H1 (cell line): Measurements from ENCODE around the gene ANKRD11. TPM values are rescaled to one million over a fixed set of nuclear protein-coding genes. Genes with fewer than 3 reads are reported as not detected.

Experiments
- CTCF ChIA-PET: fragments of 300-600 bp; sonication (Branson Sonifier 250); formaldehyde crosslinking; loops from one replicate; lab custom pipeline; 2021; ENCODE audit not compliant: partially characterized antibody; lab: Charles Lee
- POLR2A ChIA-PET: fragments of 300-600 bp; sonication (Branson Sonifier 250); formaldehyde crosslinking; loops from one replicate; lab custom pipeline; 2021; ENCODE audit warnings: inconsistent platforms; ENCODE audit not compliant: partially characterized antibody; lab: Charles Lee
- DNase-seq, 2 experiments: peaks; one replicate each; pipeline versions ENCODE4 v3.0.0 to v3.0.0-alpha.2; 2010 to 2022; ENCODE audit warnings: low spot score in 2 of 2, low read depth in 1 of 2, mixed read lengths in 1 of 2
- FAIRE-seq: peaks from 2 replicates; lab custom pipeline; 2011; peaks lifted over from hg19 to GRCh38; lab: Jason Lieb, UNC
- H2AFZ ChIP-seq: 2 replicates; pipeline ENCODE4 v1.8.1; 2012; ENCODE audit warnings: low read length, inconsistent platforms
- H2AK5ac ChIP-seq: 2 replicates; pipeline ENCODE4 v1.6.1; 2013; ENCODE audit warnings: low read depth, low read length
- H2BK120ac ChIP-seq: replicated peaks from 2 replicates; pipeline ENCODE3; 2013; ENCODE audit warnings: low read depth, low read length, inconsistent platforms
- H2BK12ac ChIP-seq: 2 replicates; pipeline ENCODE4 v1.6.1; 2013; ENCODE audit warnings: low read depth, low read length
- H2BK15ac ChIP-seq: 2 replicates; pipeline ENCODE4 v1.6.1; 2013; ENCODE audit warnings: low read length
- H2BK20ac ChIP-seq: 2 replicates; pipeline ENCODE4 v1.6.1; 2013; ENCODE audit warnings: low read length
- H2BK5ac ChIP-seq: 2 replicates; pipeline ENCODE4 v1.6.1; 2013; ENCODE audit warnings: low read depth, low read length
- H3K14ac ChIP-seq: 2 replicates; pipeline ENCODE4 v1.6.1; 2013; ENCODE audit warnings: inconsistent platforms; ENCODE audit not compliant: insufficient read length
- H3K18ac ChIP-seq: 2 replicates; pipeline ENCODE4 v1.6.1; 2013; ENCODE audit warnings: low read length; ENCODE audit errors: extremely low read depth
- H3K23ac ChIP-seq: 2 replicates; pipeline ENCODE4 v1.6.1; 2013; ENCODE audit warnings: inconsistent platforms; ENCODE audit not compliant: insufficient read length
- H3K23me2 ChIP-seq: 2 replicates; pipeline ENCODE4 v1.6.1; 2013; ENCODE audit warnings: low read depth, low read length
- H3K27ac ChIP-seq: 2 replicates; pipeline ENCODE4 v1.6.1; 2011; ENCODE audit warnings: low read depth, low read length, inconsistent platforms
- H3K27me3 ChIP-seq, 4 experiments: replicated peaks in 1 of 4; 1 replicate in 1 of 4; 2 replicates in 3 of 4; pipeline versions ENCODE4 v1.6.1 to v1.8.1; 2011 to 2013; ENCODE audit warnings: low read length in 3 of 4, mild to moderate bottlenecking in 3 of 4, inconsistent platforms in 2 of 4, mixed read lengths in 2 of 4, moderate library complexity in 1 of 4; ENCODE audit not compliant: control insufficient read depth in 3 of 4, insufficient read depth in 3 of 4; ENCODE audit errors: extremely low read depth in 1 of 4
- H3K36me3 ChIP-seq, 4 experiments: 2 replicates each; pipeline versions ENCODE4 v1.6.1 to v1.8.1; 2011 to 2013; ENCODE audit warnings: mild to moderate bottlenecking in 4 of 4, low read length in 3 of 4, moderate library complexity in 2 of 4, control low read depth in 1 of 4, inconsistent platforms in 1 of 4; ENCODE audit not compliant: insufficient read depth in 4 of 4, control insufficient read depth in 2 of 4
- H3K4ac ChIP-seq: replicated peaks from 2 replicates; pipeline ENCODE3; 2013; ENCODE audit warnings: low read length, low read depth, mixed read lengths, inconsistent platforms; ENCODE audit not compliant: insufficient read length
- H3K4me1 ChIP-seq, 4 experiments: replicated peaks in 1 of 4; 1 replicate in 1 of 4; 2 replicates in 3 of 4; pipeline versions ENCODE4 v1.6.1 to v1.8.1; 2011 to 2013; ENCODE audit warnings: low read length in 3 of 4, inconsistent platforms in 2 of 4, mixed read lengths in 1 of 4; ENCODE audit not compliant: insufficient read depth in 4 of 4, control insufficient read depth in 3 of 4
- H3K4me2 ChIP-seq, 2 experiments: 2 replicates each; pipeline versions ENCODE4 v1.6.1 to v1.8.1; 2011 to 2013; ENCODE audit warnings: low read depth in 2 of 2, low read length in 2 of 2, control low read depth in 1 of 2, inconsistent platforms in 1 of 2, mild to moderate bottlenecking in 1 of 2; ENCODE audit not compliant: insufficient read depth in 1 of 2
- H3K4me3 ChIP-seq, 4 experiments: fragments of 200-600, 300-600 bp in 1 of 4; sonication (generic), shearing (Covaris generic), sonication (Bioruptor Twin) in 1 of 4; 2 replicates each; pipeline versions ENCODE4 v1.5.1 to v1.8.1; 2011 to 2016; ENCODE audit warnings: low read length in 4 of 4, low read depth in 3 of 4, control low read depth in 2 of 4, inconsistent platforms in 2 of 4, mild to moderate bottlenecking in 2 of 4, mixed read lengths in 1 of 4, moderate library complexity in 1 of 4; ENCODE audit not compliant: insufficient read depth in 2 of 4; ENCODE audit errors: extremely low read depth in 1 of 4
- H3K56ac ChIP-seq: replicated peaks from 2 replicates; pipeline ENCODE3; 2013; ENCODE audit warnings: low read depth, mild to moderate bottlenecking, mixed read lengths, low read length, inconsistent platforms; ENCODE audit not compliant: insufficient read length
- H3K79me1 ChIP-seq: 2 replicates; pipeline ENCODE4 v1.6.1; 2013; ENCODE audit warnings: low read depth, low read length, control low read depth
- H3K79me2 ChIP-seq, 2 experiments: 2 replicates each; pipeline versions ENCODE4 v1.6.1 to v1.8.1; 2012 to 2013; ENCODE audit warnings: low read length in 2 of 2, mild to moderate bottlenecking in 2 of 2, inconsistent platforms in 1 of 2; ENCODE audit not compliant: insufficient read depth in 2 of 2, control insufficient read depth in 1 of 2
- H3K9ac ChIP-seq, 4 experiments: replicated peaks in 1 of 4; 1 replicate in 1 of 4; 2 replicates in 3 of 4; pipeline versions ENCODE4 v1.6.1 to v1.8.1; 2011 to 2013; ENCODE audit warnings: low read depth in 3 of 4, low read length in 3 of 4, control low read depth in 2 of 4, mild to moderate bottlenecking in 2 of 4, moderate library complexity in 2 of 4, inconsistent platforms in 1 of 4; ENCODE audit errors: extremely low read depth in 1 of 4
- H3K9me3 ChIP-seq, 2 experiments: 2 replicates each; pipeline versions ENCODE4 v1.6.1 to v1.8.1; 2012 to 2013; ENCODE audit warnings: mild to moderate bottlenecking in 2 of 2, moderate library complexity in 2 of 2, control low read depth in 1 of 2, inconsistent platforms in 1 of 2, low read depth in 1 of 2, low read length in 1 of 2, mixed read lengths in 1 of 2; ENCODE audit not compliant: insufficient read depth in 2 of 2
- H4K20me1 ChIP-seq, 2 experiments: replicated peaks in 1 of 2; 2 replicates each; pipeline versions ENCODE3 to v1.8.1; 2011 to 2013; ENCODE audit warnings: inconsistent platforms in 2 of 2, low read length in 2 of 2, mild to moderate bottlenecking in 1 of 2; ENCODE audit not compliant: insufficient read depth in 2 of 2, control insufficient read depth in 1 of 2
- H4K5ac ChIP-seq: 2 replicates; pipeline ENCODE4 v1.6.1; 2013; ENCODE audit warnings: low read length, low read depth, mixed read lengths, inconsistent platforms; ENCODE audit not compliant: insufficient read length
- H4K8ac ChIP-seq: 2 replicates; pipeline ENCODE4 v1.8.0; 2013; ENCODE audit warnings: mild to moderate bottlenecking, moderate library complexity, low read length, inconsistent platforms; ENCODE audit not compliant: insufficient read depth; ENCODE audit errors: extremely low read depth
- H4K91ac ChIP-seq: replicated peaks from 2 replicates; pipeline ENCODE3; 2013; ENCODE audit warnings: low read length, mixed read lengths, inconsistent platforms; ENCODE audit not compliant: insufficient read length
- HDAC2 ChIP-seq, 2 experiments: fragments of 300-600 bp in 1 of 2; sonication (generic) in 1 of 2; IDR thresholded peaks; 2 replicates each; pipeline ENCODE4 v1.6.1; 2011 to 2012; ENCODE audit warnings: low read depth in 2 of 2, low read length in 2 of 2, mild to moderate bottlenecking in 2 of 2, moderate library complexity in 2 of 2, borderline replicate concordance in 1 of 2, inconsistent platforms in 1 of 2
- MAFK ChIP-seq: IDR thresholded peaks from 2 replicates; pipeline ENCODE4 v1.6.1; 2012; ENCODE audit warnings: low read depth, mild to moderate bottlenecking, improper control_type of control experiment, low read length
- NRF1 ChIP-seq: IDR thresholded peaks from 2 replicates; pipeline ENCODE4 v1.6.1; 2011; ENCODE audit warnings: mild to moderate bottlenecking, low read depth, low read length, improper control_type of control experiment
- PHF8 ChIP-seq: fragments of 200-600 bp; sonication (generic); conservative IDR thresholded peaks from 2 replicates; pipeline ENCODE4 v1.7.1; 2012; ENCODE audit warnings: low read depth, mild to moderate bottlenecking, inconsistent platforms, low read length, moderate library complexity
- RBBP5 ChIP-seq: IDR thresholded peaks from 2 replicates; pipeline ENCODE4 v1.7.1; 2012; ENCODE audit warnings: low read depth, mild to moderate bottlenecking, inconsistent platforms, low read length, moderate library complexity, borderline replicate concordance
- RFX5 ChIP-seq: IDR thresholded peaks from 2 replicates; pipeline ENCODE4 v1.6.1; 2011; ENCODE audit warnings: low read depth, low read length, improper control_type of control experiment, borderline replicate concordance
- SP2 ChIP-seq: IDR thresholded peaks from 2 replicates; pipeline ENCODE4 v1.6.1; 2012; ENCODE audit warnings: mild to moderate bottlenecking, low read length, inconsistent platforms
- TAF1 ChIP-seq: IDR thresholded peaks from 2 replicates; pipeline ENCODE4 v1.6.1; 2011; ENCODE audit warnings: mild to moderate bottlenecking, low read depth, low read length
- TCF12 ChIP-seq: IDR thresholded peaks from 2 replicates; pipeline ENCODE4 v1.6.1; 2011; ENCODE audit warnings: low read depth, mild to moderate bottlenecking, low read length
- WGBS, 2 experiments: shearing (Covaris generic) in 1 of 2; methylation state at CpG; one replicate each; pipeline versions ENCODE4 v1.1.6 to v1.1.7; 2013 to 2015; ENCODE audit warnings: low lambda C conversion rate in 2 of 2, mixed read lengths in 2 of 2, inconsistent platforms in 1 of 2, low coverage in 1 of 2, missing lambda C conversion rate in 1 of 2; ENCODE audit not compliant: insufficient replicate concordance in 2 of 2, insufficient coverage in 1 of 2, insufficient read length in 1 of 2; ENCODE audit errors: extremely low coverage in 1 of 2, missing lambda C conversion rate in 1 of 2; 5-methylcytosine and 5-hydroxymethylcytosine counted together
- polyA plus RNA-seq, 7 experiments: library from polyadenylated mRNA; depleted of rRNA in 3 of 7; stranded (reverse) in 5 of 7; unstranded in 2 of 7; fragments of >200 nt in 5 of 7; fragments of 200-250 nt in 2 of 7; gene quantifications; 1 replicate in 5 of 7; 2 replicates in 1 of 7; 4 replicates in 1 of 7; pipeline versions ENCODE4 v1.2.1 to v1.2.3, GENCODE V29; 2011 to 2013; ENCODE audit warnings: missing spikeins in 2 of 7, mixed read lengths in 2 of 7
- total RNA-seq: library from RNA; stranded (reverse); fragmentation: NEBNext Ultra II Directional; extraction: Animal tissue kit (Norgen Biotek cat#: 25700); gene quantifications from 2 replicates; pipeline ENCODE4 v1.2.1, GENCODE V29; 2021
- TF ChIP-seq, protein P1 (sequence below): IDR thresholded peaks from 2 replicates; pipeline ENCODE4 v1.6.1; 2012; ENCODE audit warnings: low read length, inconsistent platforms

The ANKRD11 gene
- total and polyA plus RNA-seq, 2 of the 8 experiments (the other 6 are each of a cell fraction or from before 2014, with no cell fraction given): 46.5 to 142 TPM

DNA sequence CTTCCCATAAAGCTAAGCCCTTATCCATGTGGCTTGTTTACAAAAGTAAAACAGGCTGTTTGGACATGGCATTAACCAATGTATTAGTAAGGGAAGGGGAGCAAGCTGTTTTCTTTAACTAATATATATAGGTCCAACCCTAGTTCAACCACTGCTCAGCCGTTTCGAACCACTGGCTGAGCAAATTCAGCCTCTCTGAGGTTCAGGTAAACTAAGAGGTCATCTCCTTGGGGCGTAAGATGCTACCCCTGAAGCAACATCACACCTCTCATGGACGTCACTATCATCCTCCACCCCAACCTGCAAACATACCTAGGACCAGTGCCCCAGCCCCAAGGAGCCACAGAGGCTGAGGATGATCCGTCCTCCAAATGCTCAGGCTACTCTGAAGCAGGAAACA, 45.2 kb downstream of the ANKRD11 start:
- DNase-seq: no peak
- no peak overlapping the region for H3K27ac ChIP-seq
- CTCF ChIA-PET: interaction anchor here (0.6 to 2.4 kb wide), 5 partner anchors 9 to 60 kb away, joined by 3 to 7 read pairs (median 6); no protein-coding TSS in a partner anchor

More for the DNA sequence above, 45.2 kb downstream of the ANKRD11 start:
- Histone ChIP-seq H3K18ac (no peak overlapping the region), H3K14ac (no peak overlapping the region), H3K36me3 (no peaks in the 10 kb centered on the region), H3K79me1 (peaks cover 36% of the 10 kb centered on the region), H2BK5ac (peak overlapping the region; percentile 63; the same call in 1 of the 2 replicates), H2BK120ac (no peak overlapping the region), H4K8ac (no peak overlapping the region), H3K27me3 (no peaks in the 10 kb centered on the region), H4K5ac (no peak overlapping the region), H3K23ac (no peak overlapping the region), H3K23me2 (no peaks in the 10 kb centered on the region), H4K91ac (no peak overlapping the region), H3K4ac (no peak overlapping the region), H3K56ac (no peak overlapping the region), H3K9me3 (no peaks in the 10 kb centered on the region), H2BK15ac (no peak overlapping the region), H4K20me1 (peaks cover 58 to 69% of the 10 kb centered on the region in 2 experiments), H2BK12ac (peak overlapping the region; percentile 55; the same call in 1 of the 2 replicates), H2AFZ (no peak overlapping the region), H2BK20ac (no peak overlapping the region), H2AK5ac (no peak overlapping the region), H3K79me2 (peaks cover 73 to 100% of the 10 kb centered on the region in 2 experiments), H3K4me3 (no peak overlapping the region), H3K9ac (no peak overlapping the region), H3K4me2 (peak overlapping the region in 1 of 2 experiments; percentile 8; a peak in 1 of 4 replicates), H3K4me1 (peaks cover 9 to 38% (median 19%) of the 10 kb centered on the region in 4 experiments)
- no peak for FAIRE-seq
- WGBS, 2 experiments: 83% methylated on average over 5 of the region's 5 CpGs; no CpG with 5 or more reads in 1 of the 2 experiments
- no peak for TF ChIP-seq PHF8
- TF ChIP-seq MAFK: no peak
- TF ChIP-seq HDAC2 (IDR thresholded peaks at IDR 0.05; ENCODE audit: borderline replicate concordance in 1 of 2, low read depth in 2 of 2, low read length in 2 of 2): no peak
- no peak for TF ChIP-seq RBBP5
- TF ChIP-seq, protein P1, sequence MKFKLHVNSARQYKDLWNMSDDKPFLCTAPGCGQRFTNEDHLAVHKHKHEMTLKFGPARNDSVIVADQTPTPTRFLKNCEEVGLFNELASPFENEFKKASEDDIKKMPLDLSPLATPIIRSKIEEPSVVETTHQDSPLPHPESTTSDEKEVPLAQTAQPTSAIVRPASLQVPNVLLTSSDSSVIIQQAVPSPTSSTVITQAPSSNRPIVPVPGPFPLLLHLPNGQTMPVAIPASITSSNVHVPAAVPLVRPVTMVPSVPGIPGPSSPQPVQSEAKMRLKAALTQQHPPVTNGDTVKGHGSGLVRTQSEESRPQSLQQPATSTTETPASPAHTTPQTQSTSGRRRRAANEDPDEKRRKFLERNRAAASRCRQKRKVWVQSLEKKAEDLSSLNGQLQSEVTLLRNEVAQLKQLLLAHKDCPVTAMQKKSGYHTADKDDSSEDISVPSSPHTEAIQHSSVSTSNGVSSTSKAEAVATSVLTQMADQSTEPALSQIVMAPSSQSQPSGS: no peak
- TF ChIP-seq SP2: no peak
- no peak for TF ChIP-seq TAF1
- TF ChIP-seq RFX5: no peak
- TF ChIP-seq TCF12: no peak
- TF ChIP-seq NRF1: no peak
- POLR2A ChIA-PET: interaction anchor here (0.7 to 2.8 kb wide), 8 partner anchors 10 to 119 kb away, joined by 3 to 8 read pairs (median 4); no protein-coding TSS in a partner anchor
